ENCODE data around the gene KRTAP10-10. TPM values are rescaled to one million over a fixed set of nuclear protein-coding genes. Genes with fewer than 3 reads are reported as not detected.
"Not testable (repeated sequence)": the region's sequence is repeated elsewhere in the genome, so short reads cannot be mapped to it uniquely, and the experiment has no call there.

KRTAP10-10 gene
- total RNA-seq, 1 experiment from 2014 or later, result not detected

DNA sequence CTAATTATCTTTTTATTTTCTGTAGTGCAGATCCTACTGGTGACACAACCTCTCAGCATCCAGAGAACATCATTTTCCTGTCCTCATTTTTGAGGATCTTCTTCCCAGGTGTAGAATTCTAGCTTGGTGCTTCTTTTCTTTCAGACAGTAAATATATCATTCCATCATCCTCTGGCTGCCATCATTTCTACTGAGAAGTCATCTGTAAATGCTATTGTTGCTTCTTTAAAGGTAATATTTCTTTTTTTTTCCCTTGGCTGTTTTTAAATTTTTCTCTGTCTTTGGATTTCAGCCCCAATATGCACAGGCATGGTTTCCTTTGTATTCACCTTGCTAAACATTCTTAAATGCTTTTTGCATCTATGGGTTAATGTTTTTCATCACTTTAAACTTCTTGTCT, 13.6 kb upstream of the KRTAP10-10 start:
- POLR2A ChIA-PET, result no interaction called here
- Mint-ChIP-seq H3K4me1 (ENCODE audit: insufficient read depth, unreplicated experiment) (no peaks in the 10 kb centered on the region), H3K4me3 (ENCODE audit: unreplicated experiment) (no peak overlapping the region), H3K36me3 (ENCODE audit: insufficient read depth, unreplicated experiment) (no peaks in the 10 kb centered on the region), H3K27ac (ENCODE audit: low read depth, unreplicated experiment) (no peak overlapping the region), H3K27me3 (ENCODE audit: insufficient read depth, unreplicated experiment) (peaks cover 16% of the 10 kb centered on the region), H3K9me3 (ENCODE audit: unreplicated experiment) (peaks cover 53% of the 10 kb centered on the region)
- CTCF ChIA-PET, result interaction anchor here (0.7 kb wide), 1 partner anchor 31 kb away, joined by 4 read pairs; no protein-coding TSS in a partner anchor
- TF ChIP-seq, protein P1, sequence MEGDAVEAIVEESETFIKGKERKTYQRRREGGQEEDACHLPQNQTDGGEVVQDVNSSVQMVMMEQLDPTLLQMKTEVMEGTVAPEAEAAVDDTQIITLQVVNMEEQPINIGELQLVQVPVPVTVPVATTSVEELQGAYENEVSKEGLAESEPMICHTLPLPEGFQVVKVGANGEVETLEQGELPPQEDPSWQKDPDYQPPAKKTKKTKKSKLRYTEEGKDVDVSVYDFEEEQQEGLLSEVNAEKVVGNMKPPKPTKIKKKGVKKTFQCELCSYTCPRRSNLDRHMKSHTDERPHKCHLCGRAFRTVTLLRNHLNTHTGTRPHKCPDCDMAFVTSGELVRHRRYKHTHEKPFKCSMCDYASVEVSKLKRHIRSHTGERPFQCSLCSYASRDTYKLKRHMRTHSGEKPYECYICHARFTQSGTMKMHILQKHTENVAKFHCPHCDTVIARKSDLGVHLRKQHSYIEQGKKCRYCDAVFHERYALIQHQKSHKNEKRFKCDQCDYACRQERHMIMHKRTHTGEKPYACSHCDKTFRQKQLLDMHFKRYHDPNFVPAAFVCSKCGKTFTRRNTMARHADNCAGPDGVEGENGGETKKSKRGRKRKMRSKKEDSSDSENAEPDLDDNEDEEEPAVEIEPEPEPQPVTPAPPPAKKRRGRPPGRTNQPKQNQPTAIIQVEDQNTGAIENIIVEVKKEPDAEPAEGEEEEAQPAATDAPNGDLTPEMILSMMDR (IDR thresholded peaks at IDR 0.05; ENCODE audit: unreplicated experiment), result no peak
- intact Hi-C loops (cut with micrococcal nuclease), result no loop called here
- no TSS peak for BruUV-seq (replicated peaks)
- DNase-seq (ENCODE audit: unreplicated experiment), result no peak

DNA sequence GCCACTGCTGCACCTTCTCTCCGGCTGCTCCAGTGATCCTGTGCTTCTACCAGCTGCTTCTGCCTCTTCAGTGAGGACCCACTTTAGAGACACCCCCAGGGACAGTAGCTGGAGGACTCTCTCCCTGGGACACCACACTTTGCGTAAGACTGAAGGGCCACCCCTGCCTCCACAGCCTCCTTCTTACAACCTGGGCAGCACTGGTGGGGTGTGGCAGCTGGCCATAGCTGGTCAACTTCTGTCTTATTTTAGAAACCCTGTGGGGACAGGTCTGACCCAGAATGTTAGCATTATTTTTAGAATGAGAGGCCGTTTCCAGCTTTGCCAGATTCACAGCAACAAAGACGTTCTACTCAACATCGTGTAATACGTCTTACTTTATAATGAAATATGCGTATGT, 11.4 kb upstream of the KRTAP10-10 start:
- no peak for DNase-seq (ENCODE audit: unreplicated experiment)
- no TSS peak for BruUV-seq (replicated peaks)
- ChIA-PET CTCF (no interaction called here), POLR2A (interaction anchor here (1.1 kb wide), 1 partner anchor 29 kb away, joined by 3 read pairs; no protein-coding TSS in a partner anchor)
- intact Hi-C loops (cut with micrococcal nuclease), result no loop called here
- Mint-ChIP-seq H3K4me1 (ENCODE audit: insufficient read depth, unreplicated experiment) (no peaks in the 10 kb centered on the region), H3K27me3 (ENCODE audit: insufficient read depth, unreplicated experiment) (no peaks in the 10 kb centered on the region), H3K36me3 (ENCODE audit: insufficient read depth, unreplicated experiment) (no peaks in the 10 kb centered on the region), H3K27ac (ENCODE audit: low read depth, unreplicated experiment) (no peak overlapping the region), H3K4me3 (ENCODE audit: unreplicated experiment) (no peak overlapping the region), H3K9me3 (ENCODE audit: unreplicated experiment) (peaks cover 44% of the 10 kb centered on the region)
- TF ChIP-seq, protein P1 (IDR thresholded peaks at IDR 0.05; ENCODE audit: unreplicated experiment), result no peak

DNA sequence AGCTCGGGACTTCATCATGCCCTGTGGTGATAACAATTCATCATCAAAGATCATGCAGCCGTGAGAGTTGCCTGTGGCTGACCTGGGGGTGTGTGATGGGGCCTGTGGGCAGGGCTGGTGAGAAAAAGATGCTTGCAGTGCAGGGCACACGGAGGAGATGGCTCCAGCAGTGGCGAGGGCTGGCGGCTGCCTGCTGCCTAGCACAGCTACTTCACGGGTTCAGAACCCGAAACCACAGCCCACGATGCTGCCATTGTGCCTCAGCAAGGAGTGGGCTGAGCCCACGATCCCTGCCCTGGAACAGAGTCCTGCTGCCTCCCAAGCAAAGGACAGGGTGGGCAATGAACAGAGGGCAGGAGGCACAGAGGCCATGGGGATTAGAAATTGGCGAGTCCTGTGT, 10.9 kb upstream of the KRTAP10-10 start:
- no peak overlapping the region for H3K4me3 Mint-ChIP-seq (ENCODE audit: unreplicated experiment)
- TF ChIP-seq, protein P1 (IDR thresholded peaks at IDR 0.05; ENCODE audit: unreplicated experiment), result no peak
- no peaks in the 10 kb centered on the region for H3K4me1 Mint-ChIP-seq (ENCODE audit: insufficient read depth, unreplicated experiment)
- intact Hi-C loops (cut with micrococcal nuclease), result no loop called here
- no peak for DNase-seq (ENCODE audit: unreplicated experiment)
- peaks cover 47% of the 10 kb centered on the region for H3K9me3 Mint-ChIP-seq (ENCODE audit: unreplicated experiment)
- CTCF ChIA-PET, result no interaction called here
- no peaks in the 10 kb centered on the region for H3K36me3 Mint-ChIP-seq (ENCODE audit: insufficient read depth, unreplicated experiment)
- no peaks in the 10 kb centered on the region for H3K27me3 Mint-ChIP-seq (ENCODE audit: insufficient read depth, unreplicated experiment)
- BruUV-seq (replicated peaks), result no TSS peak
- no peak overlapping the region for H3K27ac Mint-ChIP-seq (ENCODE audit: low read depth, unreplicated experiment)
- POLR2A ChIA-PET, result interaction anchor here (0.5 to 1.1 kb wide), 2 partner anchors 21 to 29 kb away, joined by 3 read pairs; no protein-coding TSS in a partner anchor

DNA sequence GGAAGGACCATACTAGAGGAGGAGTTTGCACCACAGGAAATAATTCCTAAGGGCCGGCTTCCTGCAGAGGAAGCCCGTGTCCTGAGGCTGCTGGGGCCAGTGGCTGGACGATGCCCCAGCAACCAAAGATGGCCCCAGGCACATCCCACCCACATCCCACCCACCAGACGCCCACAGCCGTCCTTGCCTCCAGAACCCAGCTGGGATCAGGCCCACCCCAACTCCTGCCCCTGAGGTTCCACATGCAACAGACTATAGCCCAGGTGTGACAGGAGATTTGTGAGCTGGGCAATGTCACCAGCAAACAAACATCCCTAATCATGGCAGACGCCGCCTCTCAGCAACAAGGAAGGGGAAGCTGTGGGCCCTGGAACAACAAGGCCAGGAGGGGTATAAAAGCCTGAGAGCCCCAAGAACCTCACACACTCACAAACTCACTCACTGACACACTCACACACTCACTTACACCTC, 10.4 kb upstream of the KRTAP10-10 start, which contains the start of gene KRTAP10-9:
TSS of gene KRTAP10-9 (plus strand) at position 421 of the 471 bp plus-strand sequence. CDS start 79 bp downstream, outside the sequence.
- Mint-ChIP-seq H3K27me3 (ENCODE audit: insufficient read depth, unreplicated experiment) (no peaks in the 10 kb centered on the region), H3K4me1 (ENCODE audit: insufficient read depth, unreplicated experiment) (no peaks in the 10 kb centered on the region), H3K9me3 (ENCODE audit: unreplicated experiment) (peaks cover 51% of the 10 kb centered on the region), H3K27ac (ENCODE audit: low read depth, unreplicated experiment) (no peak within 1 kb of the TSS), H3K36me3 (ENCODE audit: insufficient read depth, unreplicated experiment) (no peaks in the 10 kb centered on the region), H3K4me3 (ENCODE audit: unreplicated experiment) (no peak within 1 kb of the TSS)
- CTCF ChIA-PET, result no interaction called here
- no TSS peak for BruUV-seq (replicated peaks)
- intact Hi-C loops (cut with micrococcal nuclease), result no loop called here
- TF ChIP-seq, protein P1 (IDR thresholded peaks at IDR 0.05; ENCODE audit: unreplicated experiment), result no peak
- POLR2A ChIA-PET, result interaction anchor here (0.5 kb wide), 1 partner anchor 22 kb away, joined by 3 read pairs; no protein-coding TSS in a partner anchor
- no peak for DNase-seq (ENCODE audit: unreplicated experiment)

DNA sequence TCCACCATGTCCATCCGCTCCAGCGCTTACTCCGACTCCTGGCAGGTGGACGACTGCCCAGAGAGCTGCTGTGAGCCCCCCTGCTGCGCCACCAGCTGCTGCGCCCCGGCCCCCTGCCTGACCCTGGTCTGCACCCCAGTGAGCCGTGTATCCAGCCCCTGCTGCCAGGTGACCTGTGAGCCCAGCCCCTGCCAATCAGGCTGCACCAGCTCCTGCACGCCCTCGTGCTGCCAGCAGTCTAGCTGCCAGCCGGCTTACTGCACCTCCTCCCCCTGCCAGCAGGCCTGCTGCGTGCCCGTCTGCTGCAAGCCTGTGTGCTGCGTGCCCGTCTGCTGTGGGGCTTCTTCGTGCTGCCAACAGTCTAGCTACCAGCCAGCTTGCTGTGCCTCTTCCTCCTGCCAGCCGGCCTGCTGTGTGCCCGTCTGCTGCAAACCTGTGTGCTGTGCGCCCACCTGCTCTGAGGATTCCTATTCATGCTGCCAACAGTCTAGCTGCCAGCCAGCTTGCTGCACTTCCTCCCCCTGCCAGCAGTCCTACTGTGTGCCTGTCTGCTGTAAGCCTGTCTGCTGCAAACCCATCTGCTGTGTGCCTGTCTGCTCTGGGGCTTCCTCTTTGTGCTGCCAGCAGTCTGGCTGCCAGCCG, 9.9 kb upstream of the KRTAP10-10 start:
- intact Hi-C loops (cut with micrococcal nuclease); POLR2A ChIA-PET; H3K36me3 Mint-ChIP-seq (ENCODE audit: insufficient read depth, unreplicated experiment); DNase-seq (ENCODE audit: unreplicated experiment); H3K27me3 Mint-ChIP-seq (ENCODE audit: insufficient read depth, unreplicated experiment); CTCF ChIA-PET; BruUV-seq (replicated peaks); H3K27ac Mint-ChIP-seq (ENCODE audit: low read depth, unreplicated experiment); H3K4me3 Mint-ChIP-seq (ENCODE audit: unreplicated experiment); H3K4me1 Mint-ChIP-seq (ENCODE audit: insufficient read depth, unreplicated experiment): not testable (repeated sequence)
- H3K9me3 Mint-ChIP-seq (ENCODE audit: unreplicated experiment), result peaks cover 55% of the 10 kb centered on the region

DNA sequence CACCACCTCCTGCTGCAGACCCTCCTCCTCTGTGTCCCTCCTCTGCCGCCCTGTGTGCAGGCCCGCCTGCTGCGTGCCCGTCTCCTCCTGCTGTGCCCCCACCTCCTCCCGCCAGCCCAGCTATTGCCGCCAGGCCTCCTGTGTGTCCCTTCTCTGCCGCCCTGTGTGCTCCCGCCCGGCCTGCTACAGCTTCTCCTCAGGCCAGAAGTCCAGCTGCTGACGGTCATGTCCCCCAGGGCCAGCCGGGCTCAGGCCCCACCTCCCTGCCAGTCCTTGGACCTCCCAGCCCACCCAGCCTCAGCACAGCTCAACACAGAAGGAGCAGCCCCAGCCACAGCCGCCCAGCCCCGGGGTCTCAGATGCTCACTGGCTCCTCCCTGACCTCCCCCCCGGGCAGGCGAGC, 9.3 kb upstream of the KRTAP10-10 start:
- H3K4me1 Mint-ChIP-seq (ENCODE audit: insufficient read depth, unreplicated experiment); CTCF ChIA-PET: not testable (repeated sequence)

More for the DNA sequence above, 9.3 kb upstream of the KRTAP10-10 start:
- BruUV-seq (replicated peaks); DNase-seq (ENCODE audit: unreplicated experiment); H3K27me3 Mint-ChIP-seq (ENCODE audit: insufficient read depth, unreplicated experiment); H3K4me3 Mint-ChIP-seq (ENCODE audit: unreplicated experiment); H3K27ac Mint-ChIP-seq (ENCODE audit: low read depth, unreplicated experiment); POLR2A ChIA-PET; H3K36me3 Mint-ChIP-seq (ENCODE audit: insufficient read depth, unreplicated experiment); intact Hi-C loops (cut with micrococcal nuclease): not testable (repeated sequence)
- peaks cover 50% of the 10 kb centered on the region for H3K9me3 Mint-ChIP-seq (ENCODE audit: unreplicated experiment)
